Measurements from ENCODE around the gene RARS1.

RARS1 gene

DNA sequence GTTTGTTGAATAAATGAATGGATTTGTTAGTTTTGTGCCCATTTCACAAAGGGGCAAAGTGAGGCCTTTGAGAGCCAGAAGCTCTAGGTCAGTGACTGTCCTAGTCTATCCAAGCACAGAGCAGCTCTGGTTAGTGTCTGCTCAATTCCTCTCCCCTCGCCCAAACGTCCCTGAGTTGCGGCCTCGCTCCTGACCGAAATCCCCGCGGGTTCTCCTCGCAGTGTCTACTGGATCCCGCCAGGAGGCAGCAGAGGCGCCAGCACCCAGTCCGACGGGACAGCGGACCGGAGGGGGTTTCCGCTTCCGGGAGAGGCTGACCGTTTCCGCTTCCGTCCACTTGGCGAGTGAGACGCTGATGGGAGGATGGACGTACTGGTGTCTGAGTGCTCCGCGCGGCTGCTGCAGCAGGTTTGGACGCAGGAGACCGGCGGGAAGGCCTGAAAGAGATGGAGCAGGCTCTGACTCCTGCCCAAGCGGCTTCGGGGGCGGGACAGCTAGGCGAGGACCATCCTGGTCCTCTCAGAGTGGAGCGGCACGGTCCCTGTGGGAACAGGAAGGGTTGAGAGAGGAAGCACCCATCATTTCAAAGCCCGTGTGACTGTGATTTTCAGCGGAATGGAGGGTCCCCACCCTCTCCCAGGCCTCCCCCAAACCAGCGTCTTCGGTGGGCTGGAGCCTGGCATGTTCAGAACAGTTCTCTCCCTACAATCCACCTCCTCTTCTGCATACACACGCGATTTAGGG is at the start of gene RARS1:
RARS1 (plus strand) TSS at position 336 of the 744 bp plus-strand sequence; CDS start at position 364, 28 bp downstream.
- ATAC-seq, result peak; percentile 95
- peak; percentile 92 for DNase-seq

DNA sequence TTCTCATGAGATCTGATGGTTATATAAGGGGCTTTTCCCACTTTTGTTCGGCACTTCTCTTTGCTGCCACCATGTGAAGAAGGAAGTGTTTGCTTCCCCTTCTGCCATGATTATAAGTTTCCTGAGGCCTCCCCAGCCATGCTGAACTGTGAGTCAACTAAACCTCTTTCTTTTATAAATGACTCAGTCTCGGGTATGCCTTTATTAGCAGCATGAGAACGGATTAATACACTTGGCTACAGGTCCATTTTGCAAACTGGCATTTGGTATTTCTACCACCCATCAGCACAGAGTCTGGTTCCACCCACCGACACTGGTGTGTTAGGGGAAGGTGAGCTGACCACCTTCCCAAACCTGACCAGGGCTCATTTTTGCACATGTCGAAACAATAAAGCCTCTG is 47.9 kb upstream of the RARS1 start:
- DNase-seq (no peak), ATAC-seq (no peak)

DNA sequence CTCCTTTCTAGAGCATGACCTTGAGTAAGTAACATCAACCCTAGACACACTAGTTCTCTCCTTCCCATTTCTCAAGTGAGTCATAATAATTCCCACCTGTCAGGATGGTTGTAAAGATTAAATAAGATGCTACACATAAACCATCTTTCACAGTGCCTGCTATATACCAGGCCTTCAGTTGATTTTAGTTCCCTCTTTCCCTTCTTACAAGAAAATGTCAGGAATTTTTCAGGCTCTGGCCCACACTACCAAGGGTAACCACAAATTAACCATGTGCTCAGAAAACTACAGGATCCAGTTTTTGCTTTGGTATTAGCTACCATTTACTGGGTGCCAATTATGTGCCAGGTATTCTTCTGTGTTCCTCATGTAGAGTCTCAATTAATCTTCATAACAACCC is 42.7 kb upstream of the RARS1 start:
- ATAC-seq (no peak), DNase-seq (no peak)

DNA sequence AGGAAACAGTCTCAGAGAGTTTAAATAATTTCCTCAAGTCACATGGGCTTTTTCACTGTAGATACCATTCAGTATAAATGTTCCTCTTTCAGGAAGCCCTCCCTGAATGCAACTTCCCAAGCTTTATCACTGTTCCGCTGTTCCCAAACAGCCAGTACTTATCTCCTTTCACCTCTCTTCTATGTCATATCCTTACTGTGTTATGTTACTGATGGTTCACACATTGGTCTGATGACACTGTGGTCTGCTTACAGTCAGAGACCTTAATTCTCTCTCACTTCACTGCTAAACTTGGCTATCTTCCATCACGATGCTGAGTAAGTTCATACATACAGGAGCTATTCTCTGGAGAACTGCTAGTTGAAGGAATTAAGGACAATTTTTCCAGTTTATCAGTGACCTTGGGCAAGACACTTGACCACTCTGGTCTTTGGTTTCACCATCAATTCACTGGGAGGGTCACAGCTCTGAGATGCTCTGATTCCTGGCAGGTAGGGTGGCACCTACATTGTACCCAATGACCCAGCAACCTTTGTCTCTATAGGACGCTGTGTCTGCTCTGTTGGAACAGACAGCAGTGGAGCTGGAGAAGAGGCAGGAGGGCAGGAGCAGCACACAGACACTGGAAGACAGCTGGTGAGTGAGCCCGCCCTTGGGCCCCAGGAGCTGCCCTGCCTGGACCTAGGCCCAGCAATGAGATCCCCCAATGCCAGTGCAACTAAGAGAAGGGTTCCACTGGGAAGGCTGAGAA is 42.1 kb upstream of the RARS1 start:
- DNase-seq (no peak), ATAC-seq (no peak)

DNA sequence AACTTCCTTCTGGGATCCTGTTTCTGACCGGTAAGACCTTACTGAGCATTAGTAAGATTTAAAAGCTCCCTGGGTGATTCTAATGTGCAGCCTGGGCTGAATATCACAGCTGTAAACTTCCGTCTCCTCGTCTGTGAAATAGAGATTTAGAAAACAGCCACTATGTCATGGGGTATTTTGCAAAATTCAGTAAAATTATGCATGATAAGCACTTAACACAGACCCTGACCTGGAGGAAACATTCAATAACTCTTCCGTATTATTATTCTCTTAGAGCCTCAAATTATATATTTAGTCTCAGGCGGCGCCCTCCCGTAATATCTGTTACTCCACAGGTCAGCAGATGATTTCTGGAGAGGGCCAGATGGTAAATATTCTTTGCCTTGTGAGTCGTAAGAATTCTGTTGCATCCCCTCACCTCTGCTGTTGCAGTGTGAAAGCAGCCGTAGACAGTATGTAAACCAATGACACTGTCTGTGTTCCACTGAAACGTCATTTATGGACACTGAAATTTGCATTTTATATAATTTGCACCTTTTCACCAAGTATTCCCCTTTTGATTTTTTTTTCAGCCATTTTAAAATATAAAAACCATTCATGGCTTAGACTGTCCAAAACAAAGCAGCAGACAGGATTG is 39.2 kb upstream of the RARS1 start:
- DNase-seq, result no peak

DNA sequence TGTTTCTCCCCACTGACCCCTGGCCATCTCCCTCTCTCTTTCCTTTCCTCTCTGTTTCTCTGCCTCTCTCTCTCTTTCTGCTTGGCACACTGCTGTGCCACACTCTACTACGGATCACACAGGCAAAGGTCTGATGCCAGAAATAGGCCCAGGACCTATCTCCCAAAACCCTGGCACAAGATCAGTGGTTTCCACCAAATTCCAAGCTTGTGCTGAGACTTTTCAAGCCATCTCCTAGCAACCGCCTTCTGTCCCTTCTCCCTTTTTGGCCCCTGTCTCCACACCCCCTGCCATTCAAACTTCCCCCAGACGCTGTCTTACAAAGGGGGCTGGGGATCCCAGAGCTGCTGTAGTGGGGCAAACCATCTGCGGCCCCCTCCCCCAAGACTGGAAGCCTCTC is 38.5 kb upstream of the RARS1 start:
- ATAC-seq, result no peak

More for the DNA sequence above, 39.2 kb upstream of the RARS1 start:
- ATAC-seq, result no peak

DNA sequence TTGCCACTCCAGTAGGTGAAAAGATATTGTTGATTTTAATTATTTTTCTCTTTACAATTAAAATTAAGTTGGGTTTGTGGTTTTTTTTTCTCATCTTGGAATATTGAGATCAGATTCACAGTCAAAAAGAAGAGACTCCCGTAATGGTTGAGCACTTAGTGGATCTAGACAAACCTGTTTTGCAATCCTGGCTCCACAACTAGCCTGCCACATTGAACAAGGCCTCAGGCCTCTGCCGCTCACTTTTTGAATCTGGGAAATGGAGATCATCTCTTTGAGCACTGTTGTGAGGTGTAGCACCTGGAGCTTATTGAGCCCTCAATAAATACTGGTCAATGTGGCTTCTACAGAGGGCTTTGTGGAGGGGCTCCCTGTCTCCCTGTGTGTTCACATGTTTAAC is 37.1 kb upstream of the RARS1 start:
- ATAC-seq (no peak), DNase-seq (no peak)

More for the DNA sequence above, 38.5 kb upstream of the RARS1 start:
- DNase-seq, result no peak

DNA sequence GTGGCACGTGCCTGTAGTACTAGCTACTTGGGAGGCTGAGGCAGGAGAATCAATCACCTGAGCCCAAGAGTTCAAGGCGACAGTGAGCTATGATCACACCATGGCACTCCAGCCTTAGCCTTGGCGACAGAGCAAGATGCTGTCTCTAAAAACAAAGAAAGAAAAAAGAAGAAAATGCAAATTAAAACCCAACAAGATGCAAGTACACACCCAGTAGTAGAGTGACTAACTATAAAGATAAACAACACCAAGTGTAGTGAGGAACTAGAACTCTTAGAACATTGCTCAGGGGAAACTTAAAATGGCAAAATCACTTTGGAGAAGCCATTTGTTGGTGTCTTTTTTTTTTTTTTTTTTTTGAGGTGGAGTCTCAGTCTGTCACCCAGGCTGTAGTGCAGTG is 34.7 kb upstream of the RARS1 start:
- no peak for DNase-seq
- ATAC-seq, result no peak

DNA sequence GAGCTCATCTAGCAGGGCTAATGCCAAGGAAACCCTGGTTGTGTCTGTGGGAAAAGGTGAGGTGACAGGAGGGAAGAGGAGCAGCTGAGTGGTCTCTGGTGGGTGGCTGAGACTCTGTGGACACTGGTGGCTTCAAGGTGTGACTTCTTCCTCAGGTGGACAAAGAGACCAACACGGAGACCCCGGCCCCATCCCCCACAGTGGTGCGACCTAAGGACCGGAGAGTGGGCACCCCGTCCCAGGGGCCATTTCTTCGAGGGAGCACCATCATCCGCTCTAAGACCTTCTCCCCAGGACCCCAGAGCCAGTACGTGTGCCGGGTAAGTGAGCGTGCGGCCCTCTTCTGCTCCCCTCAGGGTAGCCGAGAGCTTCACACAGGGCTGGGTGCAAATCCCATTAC is 31.1 kb upstream of the RARS1 start:
- ATAC-seq, result no peak
- DNase-seq, result no peak

DNA sequence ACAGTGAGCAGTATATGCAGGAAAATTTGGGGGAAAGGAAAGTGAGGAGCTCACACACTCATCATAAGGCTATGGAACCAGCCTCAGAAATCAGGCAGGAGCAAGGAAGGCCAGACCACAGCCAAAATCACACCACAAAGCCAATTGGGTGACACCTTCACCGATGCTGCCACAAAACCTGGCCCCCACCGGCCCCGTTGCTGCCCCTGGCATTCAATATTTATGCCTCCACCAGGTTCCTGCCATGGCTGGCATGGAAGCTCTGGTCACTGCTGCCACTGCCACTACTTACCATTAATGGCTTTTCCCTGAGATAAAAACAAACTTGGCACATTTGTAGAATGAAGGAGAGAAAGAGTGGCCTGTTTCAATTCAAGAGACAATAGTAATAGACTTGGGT is 28.7 kb upstream of the RARS1 start:
- DNase-seq, result no peak
- no peak for ATAC-seq

DNA sequence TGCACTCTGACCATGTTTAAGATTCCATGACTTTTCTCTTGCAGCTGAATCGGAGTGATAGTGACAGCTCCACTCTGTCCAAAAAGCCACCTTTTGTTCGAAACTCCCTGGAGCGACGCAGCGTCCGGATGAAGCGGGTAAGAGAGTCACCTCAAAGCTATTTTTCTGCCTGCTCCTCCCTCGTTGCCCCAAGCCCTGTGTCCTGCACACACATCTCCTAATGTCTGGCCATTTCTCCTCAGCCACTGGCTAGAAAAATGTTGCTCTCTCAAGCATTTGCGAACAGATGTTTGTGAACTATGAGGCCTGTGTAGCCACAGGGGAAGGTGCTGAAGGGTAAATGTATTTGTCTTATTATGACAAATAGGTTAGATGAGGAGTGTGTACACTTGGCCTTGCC is 25.7 kb upstream of the RARS1 start:
- DNase-seq (no peak), ATAC-seq (no peak)

DNA sequence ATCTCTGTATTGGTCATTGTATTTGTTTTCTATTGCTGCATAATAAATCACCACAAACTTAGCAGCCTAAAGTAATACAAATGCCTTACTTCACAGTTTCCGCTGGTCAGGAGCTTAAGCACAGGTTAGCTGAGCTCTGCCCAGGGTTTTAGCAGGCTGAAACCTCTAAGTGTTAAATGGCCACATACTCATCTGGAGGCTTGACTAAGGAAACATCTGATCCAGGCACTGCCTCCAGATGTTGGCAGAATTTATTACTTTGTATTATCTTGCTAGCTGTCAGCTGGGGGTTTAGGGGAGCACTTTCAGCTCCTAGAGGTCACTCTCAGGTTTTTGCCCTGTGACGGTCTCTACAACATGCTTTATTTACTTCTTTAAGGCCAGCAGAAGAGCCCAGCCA is 23.2 kb upstream of the RARS1 start:
- ATAC-seq, result no peak
- no peak for DNase-seq

DNA sequence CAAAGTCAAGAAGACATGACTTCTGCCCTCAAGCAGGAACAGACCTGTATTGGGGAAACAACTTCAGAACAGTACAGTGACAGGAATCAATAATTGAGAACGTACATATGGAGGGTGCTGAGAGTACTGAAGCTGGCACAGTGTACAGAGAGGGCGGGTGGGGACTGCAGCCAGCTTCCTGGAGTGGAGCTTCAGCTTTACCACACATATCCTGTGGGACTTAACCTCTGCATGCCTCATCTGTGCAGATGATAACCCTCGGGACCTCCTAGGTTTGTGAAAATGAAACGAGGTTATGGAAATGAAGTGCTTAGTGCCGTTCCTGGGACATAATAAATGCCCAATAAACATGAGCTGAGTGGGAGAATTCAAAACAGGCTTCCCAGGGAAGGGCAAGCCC is 22.1 kb upstream of the RARS1 start:
- ATAC-seq (no peak), DNase-seq (no peak)

DNA sequence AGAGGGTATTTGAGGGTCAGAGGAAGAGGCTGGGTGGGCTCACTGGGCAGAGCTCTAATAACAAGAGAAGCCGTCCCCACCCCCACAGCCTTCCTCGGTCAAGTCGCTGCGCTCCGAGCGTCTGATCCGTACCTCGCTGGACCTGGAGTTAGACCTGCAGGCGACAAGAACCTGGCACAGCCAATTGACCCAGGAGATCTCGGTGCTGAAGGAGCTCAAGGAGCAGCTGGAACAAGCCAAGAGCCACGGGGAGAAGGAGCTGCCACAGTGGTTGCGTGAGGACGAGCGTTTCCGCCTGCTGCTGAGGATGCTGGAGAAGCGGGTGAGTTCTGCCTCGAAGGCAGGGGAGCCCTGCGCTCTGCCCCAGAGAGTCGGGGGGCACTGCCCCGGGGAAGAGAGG is 21.6 kb upstream of the RARS1 start:
- ATAC-seq (no peak), DNase-seq (no peak)

DNA sequence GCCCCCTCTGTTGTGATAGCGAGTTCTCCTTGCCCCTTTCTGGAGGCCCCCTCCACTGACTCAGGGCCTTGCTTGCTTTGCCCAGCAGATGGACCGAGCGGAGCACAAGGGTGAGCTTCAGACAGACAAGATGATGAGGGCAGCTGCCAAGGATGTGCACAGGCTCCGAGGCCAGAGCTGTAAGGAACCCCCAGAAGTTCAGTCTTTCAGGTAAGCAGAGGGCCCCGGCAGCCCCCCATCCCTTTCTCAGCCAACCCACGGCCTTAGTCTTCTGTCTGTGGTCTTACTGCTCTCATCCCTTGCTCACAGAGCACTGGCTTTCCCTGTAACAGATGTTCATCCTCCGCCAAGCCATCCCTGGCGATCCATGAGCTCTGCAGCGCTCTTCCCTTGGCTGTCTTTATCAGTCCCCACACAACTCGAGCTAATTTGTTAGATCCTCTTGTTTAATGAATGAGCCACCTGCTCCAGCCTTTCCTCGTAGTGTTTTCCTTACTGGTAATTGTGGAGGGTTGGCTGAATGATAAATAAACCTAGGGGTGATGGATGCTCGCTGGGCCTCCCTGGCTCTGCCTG is 18.4 kb upstream of the RARS1 start:
- no peak for ATAC-seq
- no peak for DNase-seq

DNA sequence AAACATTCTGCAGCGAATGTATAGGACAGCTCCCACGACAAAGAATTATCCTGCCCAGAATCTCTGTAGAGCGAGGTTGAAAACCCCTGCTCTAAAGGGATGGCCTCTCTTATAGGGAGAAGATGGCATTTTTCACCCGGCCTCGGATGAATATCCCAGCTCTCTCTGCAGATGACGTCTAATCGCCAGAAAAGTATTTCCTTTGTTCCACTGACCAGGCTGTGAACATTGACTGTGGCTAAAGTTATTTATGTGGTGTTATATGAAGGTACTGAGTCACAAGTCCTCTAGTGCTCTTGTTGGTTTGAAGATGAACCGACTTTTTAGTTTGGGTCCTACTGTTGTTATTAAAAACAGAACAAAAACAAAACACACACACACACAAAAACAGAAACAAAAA is 17.4 kb upstream of the RARS1 start:
- ATAC-seq (no peak), DNase-seq (no peak)

DNA sequence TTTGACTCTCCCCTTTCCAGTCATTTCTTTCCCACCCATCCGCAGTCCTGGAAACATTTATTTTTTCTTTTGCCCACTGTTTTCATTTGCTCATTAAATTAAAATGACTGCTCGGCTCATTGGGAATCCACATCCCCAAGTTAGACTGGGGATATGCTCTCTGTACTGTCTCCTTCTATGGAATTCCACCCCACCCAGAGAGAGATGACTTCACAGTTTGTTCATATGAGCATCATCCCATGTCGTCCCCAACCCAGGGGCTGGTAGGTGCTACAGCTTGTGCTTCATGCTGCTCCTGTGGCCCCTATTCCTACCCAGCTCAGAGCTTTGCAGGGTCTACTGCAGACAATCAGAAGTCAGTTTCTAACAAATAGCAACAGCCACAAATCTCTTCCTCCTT is 16.5 kb upstream of the RARS1 start:
- no peak for DNase-seq
- ATAC-seq, result no peak

DNA sequence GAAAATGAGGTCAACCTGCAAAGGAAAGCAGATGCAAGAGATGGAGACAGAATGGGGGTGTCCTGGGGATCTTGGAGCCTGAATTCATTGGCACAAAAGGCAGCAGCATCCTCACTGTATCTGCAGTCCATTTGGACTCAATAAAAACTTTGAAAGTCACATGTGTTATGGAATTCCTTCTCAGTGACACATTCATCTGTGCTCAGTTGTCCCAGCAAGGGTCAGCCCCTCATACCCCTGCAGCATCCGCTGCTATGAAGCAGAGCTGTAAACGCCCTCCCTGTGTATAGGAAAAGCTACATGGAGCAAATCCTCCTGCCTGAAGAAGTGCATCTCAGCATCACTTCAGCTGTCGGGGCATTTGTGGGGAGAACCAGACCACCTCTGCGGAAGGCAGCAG is 14.5 kb upstream of the RARS1 start:
- DNase-seq, result no peak
- ATAC-seq, result no peak

DNA sequence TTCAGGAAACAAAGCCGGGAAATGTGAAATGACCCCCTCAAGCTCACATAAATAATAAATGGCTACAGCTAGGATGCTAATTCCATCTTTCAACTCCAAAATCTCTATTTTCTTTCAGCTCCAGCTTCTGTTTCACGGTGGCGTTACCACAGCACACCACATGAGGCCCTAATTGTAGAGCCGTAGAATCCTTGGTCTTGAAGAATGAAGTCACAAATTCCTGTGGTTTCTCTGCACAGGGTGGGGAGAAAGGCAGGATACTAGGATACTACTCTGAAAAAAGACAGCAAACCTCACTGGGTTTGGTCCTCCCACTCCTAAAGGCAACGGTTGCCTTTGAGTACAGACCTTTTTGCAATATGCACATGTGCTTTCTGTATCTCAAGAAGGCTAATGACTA is 13.9 kb upstream of the RARS1 start:
- ATAC-seq (no peak), DNase-seq (no peak)

DNA sequence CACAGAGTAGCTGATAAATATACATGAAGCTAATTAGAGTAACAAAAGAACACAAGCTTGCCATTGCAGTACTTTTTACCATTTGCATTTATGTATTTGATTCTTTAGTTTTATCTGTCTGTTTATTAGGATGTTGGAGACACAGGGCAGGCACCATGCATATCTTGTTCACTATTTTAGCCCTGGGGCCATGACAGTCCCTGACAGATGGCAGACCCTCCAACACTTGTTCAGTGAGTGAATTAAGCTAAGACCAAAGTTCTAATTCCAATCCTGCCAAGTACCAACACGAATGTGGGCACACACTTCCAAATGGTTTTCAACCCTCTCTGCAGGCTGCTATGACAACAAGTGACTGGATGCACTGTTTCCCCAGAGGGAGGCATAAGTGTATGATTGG is 12.0 kb upstream of the RARS1 start:
- DNase-seq (no peak), ATAC-seq (no peak)

DNA sequence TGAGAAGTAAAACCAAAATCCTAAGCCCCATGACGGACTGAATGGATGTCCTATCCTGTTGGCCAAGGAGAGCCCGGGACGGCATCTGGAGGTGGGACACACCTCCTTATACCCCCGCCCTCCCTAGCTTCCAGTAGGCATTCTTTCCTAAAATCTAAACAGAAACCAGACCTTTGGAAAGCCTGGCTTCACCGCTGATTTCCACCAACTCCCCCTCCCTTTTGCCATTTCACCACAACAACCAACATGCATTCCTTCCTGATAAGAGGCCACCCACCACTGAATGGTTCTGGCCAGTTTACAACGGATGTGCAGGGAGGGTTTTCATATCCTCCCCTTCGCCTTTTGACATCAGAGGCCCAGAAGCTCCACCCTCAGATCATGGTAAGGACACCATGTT is 9.2 kb upstream of the RARS1 start:
- no peak for ATAC-seq

DNA sequence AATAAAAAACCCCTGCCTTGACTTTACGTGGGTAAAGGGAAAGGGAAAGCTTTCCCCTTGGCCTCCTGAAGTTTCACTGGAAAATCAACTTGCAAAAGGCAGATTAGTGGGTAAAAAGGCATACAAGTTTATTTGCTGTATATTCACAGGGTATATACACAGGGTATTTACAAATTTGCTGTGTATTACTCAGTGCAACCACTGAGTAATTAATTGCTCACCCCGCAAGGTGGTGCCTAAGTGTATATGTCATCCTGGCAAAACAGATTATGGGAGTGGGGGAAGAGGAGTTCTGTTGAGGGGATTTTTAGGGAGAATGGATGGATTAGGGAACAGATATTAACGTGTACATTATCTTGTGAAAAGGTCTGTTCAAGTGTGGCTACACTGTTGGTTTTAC is 7.1 kb upstream of the RARS1 start:
- DNase-seq (no peak), ATAC-seq (no peak)

More for the DNA sequence above, 9.2 kb upstream of the RARS1 start:
- DNase-seq, result no peak

DNA sequence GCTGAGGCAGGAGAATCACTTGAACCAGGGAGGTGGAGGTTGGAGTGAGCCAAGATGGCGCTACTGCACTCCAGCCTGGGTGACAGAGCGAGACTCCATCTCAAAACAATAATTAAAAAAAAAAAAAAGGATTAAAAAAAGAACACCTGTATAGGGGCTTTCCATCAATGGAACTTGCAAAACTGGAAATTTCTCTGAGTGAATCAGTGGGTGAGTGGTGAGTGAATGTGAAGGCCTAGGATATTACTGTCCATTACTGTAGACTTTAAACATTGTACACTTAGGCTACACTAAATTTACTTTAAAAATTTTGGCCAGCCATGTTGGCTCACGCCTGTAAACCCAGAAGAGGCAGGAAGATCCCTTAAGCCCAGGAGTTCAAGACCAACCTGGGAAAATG is 5.7 kb upstream of the RARS1 start:
- no peak for ATAC-seq
- no peak for DNase-seq

All from stimulated activated naive CD8-positive, alpha-beta T cell treated with anti-CD3 and anti-CD28 coated beads, Interleukin-15, Interleukin-2, amounts not matched to agents 100 U/mL and 50 U/mL, for 24 hours (primary cell).